Cerebellar cortex (tissue), 1 donor: Measurements from ENCODE around the gene ERCC5.

Experiments
- DNase-seq: peaks from one replicate; pipeline ENCODE4 v3.0.0-alpha.2; 2015; ENCODE audit warnings: low spot score

Gene ERCC5

DNA sequence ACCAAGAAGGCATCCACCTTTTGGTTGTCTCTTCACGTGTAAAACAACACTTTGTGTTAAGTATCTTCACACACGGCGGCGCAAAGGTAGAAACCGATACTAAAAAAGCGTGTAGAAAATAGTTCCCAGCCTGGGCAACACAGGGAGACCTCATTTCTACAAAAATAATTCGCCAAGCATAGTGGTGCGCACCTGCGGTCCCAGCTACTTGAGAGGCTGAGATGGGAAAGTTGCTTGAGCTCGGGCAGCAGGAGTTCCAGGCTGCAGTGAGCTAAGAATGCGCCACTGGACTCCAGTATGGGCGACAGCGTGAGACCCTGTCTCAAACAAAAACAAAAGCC is 573 bp upstream of the ERCC5 start:
- DNase-seq: no peak

DNA sequence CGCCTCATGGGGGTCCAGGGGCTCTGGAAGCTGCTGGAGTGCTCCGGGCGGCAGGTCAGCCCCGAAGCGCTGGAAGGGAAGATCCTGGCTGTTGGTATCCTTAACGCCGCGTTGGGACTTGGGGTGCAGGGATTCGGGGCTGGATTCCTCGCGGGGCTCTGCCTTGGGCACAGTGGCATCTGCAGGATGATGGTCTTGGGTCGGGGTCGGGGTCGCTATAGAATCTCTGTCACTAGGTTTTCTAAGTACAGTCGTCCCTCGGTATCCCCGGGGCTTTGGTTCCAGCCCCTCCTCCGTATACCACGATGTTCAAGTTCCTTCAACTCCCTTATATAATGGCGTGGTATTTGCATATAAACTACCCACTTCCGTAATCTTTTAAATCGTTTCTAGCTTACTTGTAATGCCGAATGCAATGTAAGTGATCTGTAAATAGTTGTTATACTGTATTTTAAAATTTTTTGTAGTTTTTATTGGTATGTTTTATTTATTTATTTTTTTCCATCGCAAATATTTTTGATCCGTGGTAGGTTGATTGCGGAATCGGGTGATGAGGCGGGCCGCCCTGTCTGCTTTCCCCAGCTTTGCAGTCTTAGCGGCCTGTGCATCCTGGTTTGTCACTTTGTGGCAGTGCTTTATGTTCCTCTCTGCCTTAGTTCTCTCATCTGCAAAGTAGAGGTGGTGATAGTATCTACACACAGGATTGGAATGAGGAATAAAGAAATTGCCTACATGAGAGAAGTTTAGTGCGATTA is 606 bp downstream of the ERCC5 start:
- DNase-seq: peak; percentile 47

DNA sequence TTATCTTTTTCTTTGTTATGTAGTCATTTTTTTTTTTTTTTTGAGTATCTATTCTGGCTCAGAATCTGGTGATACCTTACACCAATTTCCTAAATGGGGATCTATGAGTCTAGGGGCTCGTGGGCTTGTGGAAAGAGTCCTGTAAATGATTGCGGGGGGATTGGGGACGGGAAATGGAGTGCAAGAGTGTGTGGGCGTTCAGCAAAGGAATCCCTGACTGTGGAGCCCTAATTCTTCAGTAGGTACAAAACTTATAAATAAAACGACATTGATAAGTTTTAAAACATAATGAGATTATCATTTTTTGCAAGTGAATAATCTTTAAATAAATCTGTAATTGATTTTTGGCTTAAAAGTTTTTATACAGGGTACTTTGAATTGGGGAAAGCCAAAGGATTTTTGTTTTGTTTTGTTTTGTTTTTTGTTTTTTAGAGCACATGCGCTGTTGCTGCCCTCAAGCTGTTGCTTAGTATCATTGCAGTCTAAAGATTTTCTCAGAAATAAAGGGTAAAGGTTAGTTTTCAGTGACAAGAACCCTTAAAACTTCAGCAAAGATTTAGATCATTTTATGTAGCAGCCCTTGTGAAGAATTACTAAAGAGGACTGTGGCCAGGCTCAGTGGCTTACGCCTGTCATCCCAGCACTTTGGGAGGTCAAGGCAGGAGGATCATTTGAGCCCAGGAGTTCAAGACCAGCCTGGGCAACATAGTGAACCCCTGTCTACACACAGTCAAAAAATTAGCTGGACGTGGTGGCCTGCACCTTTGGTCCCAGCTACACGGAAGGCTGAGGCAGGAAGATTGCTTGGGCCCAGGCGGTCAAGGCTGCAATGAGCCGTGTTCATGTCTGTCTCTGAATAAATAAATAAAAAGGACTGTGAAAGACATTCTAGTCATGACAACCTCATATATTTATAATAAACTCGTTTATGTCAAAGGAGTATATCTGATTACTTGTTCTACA is 1.7 kb downstream of the ERCC5 start:
- DNase-seq: peak; percentile 64

DNA sequence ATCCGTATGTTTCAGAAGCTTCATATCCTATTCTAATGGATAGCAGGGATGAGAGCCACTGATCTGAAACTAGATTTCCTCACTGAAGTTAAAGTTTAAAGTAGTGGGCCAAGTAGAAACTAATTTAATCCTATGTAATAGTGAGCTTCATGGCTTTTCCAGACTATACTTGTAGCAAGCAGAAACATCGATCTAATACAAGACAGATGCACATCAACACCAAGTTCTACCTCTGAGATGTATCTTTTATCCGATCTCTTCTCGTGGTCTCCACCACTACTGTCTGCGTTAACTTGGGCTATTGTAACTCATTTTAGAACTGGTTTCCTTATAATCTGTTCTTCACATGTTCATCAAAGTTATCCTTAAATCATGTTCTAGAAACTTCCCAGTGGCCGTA is 3.1 kb downstream of the ERCC5 start:
- DNase-seq: no peak

DNA sequence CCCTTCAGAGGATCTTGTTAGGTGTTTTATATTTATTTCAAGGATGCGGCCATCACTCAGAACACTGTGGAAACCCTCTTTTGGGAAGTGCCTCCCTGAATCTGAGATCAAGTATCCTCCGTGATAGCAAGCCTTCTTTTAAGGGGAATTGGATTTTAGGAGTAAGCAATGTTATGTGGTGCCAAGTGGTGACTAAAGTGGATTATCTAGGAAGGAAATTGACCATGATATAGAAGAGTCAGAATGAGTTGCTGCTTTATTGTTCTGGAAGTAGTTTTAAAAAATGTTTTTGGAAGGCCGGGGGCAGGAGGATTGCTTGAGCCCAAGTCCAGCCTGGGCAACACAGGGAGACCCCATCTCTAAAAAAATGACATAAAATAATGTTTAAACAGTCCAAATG is 6.7 kb downstream of the ERCC5 start:
- no peak for DNase-seq

DNA sequence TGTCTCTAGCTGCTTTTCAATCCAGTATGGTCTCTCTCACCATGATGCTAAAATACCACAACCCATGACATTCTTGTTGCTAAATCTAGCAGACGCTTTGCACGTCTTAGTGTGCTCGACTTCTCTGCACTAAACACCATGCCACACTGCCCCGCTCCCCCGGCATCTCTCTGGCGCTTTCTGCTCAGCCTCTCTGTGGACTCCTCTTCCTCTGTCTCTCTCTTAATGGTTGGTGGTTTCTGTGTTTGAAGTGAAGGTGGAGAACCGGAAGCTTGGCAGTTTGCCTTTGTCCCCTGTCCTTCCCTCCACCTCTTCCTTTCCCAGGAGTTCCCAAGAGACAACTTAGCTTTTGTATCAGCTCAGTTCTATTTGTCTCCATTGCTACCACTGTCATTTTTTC is 8.8 kb downstream of the ERCC5 start:
- no peak for DNase-seq

DNA sequence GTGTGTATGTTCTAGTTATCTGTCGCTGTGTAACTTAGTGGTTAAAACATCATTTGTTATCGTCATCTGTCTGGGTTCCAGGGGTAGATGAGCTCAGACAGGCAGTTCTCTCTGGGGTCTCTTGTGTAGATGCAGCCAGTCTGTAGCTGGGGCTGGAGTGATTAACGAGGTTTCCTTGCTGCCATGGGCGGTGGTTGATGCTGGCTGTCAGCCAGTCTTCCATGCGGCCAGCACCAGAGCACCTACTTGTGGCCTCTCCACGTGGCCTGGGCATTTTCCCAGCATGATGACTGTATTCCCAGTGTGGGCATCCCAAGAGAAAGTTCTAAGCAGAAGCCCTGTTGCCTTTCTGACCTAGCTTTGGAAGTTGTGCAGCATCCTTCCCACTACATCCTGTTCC is 10.7 kb downstream of the ERCC5 start:
- DNase-seq: no peak

DNA sequence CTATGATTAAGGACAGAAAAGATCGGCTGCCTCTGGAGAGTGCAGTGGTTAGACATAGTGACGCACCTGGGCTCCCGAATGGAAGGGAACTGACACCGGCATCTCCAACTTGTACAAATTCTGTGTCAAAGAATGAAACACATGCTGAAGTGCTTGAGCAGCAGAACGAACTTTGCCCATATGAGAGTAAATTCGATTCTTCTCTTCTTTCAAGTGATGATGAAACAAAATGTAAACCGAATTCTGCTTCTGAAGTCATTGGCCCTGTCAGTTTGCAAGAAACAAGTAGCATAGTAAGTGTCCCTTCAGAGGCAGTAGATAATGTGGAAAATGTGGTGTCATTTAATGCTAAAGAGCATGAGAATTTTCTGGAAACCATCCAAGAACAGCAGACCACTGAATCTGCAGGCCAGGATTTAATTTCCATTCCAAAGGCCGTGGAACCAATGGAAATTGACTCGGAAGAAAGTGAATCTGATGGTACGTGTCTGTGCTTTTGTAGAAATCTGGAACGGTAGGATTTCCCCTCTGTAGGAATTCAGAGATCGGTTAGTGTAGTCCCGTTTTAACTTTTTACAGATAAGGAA is 16.9 kb downstream of the ERCC5 start:
- DNase-seq: no peak

DNA sequence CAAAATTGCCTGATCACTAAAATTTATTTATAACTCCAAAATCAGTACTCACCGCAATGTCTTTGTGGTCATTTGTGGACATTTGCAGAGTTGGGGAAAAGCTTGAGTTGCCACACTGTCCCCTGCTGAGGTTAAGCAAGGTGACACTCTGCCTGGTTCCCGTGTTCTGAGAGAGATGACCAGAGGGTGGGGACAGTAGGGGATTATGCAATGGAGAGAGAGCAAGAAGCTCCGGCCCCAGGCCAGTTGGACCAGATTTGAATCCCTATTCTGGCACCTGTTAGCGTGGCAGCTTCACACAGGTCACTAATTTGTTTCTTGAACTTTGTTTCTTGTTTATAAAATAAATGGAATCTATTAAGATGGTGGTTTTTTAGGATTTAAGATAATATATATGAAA is 17.8 kb downstream of the ERCC5 start:
- DNase-seq: peak; percentile 72

DNA sequence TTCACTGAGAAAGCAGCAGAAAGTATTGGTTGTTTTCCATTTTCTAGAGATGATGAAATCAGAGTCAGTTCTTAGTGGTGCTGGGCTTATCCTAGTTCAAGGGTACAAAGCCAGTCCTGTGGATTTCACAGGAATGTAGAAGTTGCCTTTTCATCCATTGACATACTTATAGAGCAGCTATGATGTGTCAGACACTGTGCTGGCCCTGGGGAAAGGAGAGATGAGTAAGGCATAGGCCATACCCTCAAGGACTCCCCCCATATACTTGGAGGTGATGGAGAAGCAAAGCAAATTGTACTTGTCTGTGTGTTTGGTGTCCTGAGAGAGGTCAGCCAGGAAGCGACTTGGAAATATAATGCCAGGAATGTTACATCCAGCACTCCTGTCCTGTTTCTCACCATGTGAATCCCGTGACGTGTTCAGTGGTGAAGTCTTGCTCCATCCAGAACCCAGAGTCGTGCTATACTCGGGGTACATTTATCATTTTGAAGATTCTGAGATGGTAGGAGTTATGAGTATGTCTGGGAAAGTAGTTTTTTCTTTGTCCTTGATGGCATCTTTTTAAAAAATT is 22.6 kb downstream of the ERCC5 start:
- no peak for DNase-seq

DNA sequence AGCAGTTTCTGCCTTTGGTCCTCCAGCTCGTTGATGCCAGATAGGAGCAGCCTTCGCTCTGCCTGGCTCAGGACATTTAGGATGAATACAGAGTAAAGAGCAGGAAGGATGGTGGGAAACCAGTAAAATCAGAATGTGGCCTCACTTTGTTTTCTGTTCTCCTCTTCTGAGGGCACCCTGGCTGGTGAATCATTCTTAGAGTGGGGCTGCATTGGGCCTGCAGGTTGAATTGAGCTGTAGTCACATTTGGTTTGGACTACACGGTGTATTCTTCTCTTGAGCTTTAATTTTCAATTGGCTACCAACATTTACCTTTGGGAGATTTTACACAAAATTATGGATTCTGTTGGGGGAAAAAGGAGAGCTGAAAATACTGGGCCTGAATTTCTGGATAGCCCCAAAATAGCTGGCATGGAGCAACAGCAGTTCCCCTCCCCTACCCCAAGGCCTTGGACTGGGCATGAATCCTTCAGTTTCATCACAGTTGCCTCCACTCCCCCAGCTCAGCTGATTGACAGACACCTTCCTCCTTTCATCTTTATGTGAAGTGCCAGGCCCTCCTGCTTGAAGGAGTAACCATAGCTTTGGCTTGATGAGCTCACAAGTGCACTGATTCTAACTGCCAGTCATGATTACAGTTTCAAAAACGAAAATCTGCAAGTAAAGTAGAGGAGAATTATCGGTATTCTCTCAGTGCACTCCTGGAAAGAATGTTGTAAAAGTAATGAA is 24.3 kb downstream of the ERCC5 start:
- DNase-seq: no peak

DNA sequence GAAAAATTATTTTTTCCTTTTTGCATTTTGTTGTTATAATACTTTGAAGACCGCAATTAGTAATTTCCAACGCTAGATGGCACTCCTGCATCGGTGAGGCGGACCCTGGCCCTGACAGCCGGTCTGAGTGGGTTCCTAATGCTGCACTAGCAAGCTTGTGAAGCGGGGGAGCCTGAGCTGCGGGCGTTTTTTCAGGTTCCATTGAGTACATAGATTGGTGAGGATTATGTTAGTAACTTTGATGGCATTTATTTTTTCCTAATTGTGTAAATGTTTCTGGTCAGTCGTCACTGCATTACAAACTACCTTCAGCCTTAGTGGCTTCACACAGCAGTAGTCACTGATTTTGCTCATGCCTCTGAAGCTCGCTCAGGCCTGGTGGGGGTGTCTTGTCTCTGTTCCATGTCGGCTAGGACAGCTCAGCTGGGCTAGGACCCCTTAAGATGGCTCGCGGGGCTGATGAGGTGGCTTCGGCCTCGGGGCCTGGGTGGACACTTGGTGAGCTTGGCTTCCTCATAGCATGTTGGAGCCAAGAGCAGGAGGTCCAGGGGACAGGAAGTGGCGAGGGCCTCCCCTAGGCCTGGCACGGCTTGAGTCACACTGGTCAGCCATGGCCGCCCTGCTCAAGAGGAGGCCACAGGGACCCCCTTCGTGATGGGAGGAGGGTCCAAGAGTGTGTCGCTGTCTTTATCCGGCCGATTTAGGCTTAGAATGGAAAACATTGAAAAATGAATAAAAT is 25.0 kb downstream of the ERCC5 start:
- DNase-seq: peak; percentile 90

DNA sequence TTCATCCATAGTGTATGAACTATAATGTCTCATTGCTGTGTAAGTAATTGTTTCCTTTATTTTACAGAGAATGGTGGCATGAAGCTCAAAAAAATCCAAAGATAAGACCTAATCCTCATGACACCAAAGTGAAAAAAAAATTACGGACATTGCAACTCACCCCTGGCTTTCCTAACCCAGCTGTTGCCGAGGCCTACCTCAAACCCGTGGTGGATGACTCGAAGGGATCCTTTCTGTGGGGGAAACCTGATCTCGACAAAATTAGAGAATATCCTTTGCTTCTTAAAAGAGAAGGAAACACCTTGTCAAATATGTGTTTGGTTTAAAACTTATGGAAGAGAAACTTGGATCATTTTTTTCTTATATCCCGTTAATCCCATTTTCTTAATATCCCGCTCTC is 26.3 kb downstream of the ERCC5 start:
- DNase-seq: no peak

DNA sequence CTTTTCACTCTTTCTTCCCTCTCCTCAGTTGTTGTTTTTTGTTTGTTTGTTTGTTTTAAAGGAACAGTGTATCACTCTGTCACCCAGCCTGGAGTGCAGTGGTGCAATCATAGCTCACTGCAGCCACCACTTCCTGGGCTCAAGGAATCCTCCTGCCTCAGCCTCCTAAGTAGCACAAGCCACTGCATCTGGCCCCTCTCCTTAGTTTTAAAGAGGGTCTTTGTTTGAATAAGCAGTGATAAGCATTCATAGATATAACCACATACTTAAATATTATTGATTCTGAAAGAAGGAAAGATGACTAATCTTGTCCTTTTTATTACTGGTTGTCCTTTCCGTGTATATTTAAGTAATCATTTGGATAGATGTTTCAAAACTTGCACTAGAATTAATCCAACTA is 26.7 kb downstream of the ERCC5 start:
- no peak for DNase-seq

DNA sequence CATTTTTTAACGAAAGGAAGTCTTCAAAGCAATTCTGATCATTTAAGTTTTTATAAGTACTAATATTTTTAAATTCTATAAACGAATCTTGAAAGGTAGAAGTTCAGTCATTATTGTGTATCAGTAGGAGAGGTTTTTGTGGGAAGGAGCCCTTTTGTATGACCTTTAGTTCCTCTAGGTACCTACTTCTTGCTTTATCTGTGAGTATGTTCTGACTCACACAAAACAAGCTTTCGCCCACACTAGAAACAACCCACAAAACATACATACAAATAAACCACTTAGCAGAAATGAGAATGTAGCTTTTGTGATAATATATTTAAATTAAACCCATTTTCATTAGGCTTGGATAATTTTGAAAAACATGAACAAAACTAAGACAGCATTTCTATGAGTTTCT is 27.8 kb downstream of the ERCC5 start:
- DNase-seq: no peak

DNA sequence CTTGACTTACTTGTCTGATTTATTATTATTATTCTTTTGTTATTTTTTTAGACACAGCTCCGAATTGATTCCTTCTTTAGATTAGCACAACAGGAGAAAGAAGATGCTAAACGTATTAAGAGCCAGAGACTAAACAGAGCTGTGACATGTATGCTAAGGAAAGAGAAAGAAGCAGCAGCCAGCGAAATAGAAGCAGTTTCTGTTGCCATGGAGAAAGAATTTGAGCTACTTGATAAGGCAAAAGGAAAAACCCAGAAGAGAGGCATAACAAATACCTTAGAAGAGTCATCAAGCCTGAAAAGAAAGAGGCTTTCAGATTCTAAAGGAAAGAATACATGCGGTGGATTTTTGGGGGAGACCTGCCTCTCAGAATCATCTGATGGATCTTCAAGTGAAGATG is 29.4 kb downstream of the ERCC5 start:
- DNase-seq: no peak

DNA sequence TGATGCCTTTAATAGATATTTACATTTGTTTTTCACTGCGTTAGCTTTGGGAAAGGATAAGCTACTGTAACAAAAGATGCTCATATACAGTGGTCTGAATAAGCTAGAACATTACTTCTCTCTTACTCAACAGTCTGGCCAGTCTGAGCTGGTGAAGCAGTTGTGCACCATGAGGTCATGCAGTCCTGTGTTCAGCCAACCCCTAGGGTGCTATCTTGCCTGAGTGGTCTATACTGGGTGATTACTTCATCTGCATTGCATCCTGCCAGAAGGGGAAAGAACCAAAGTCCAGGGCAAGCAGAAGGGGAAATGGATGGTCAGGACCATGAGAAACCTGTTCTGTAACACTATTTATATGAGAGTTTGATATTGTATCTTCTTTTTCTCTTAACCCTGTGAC is 31.5 kb downstream of the ERCC5 start:
- DNase-seq: no peak

DNA sequence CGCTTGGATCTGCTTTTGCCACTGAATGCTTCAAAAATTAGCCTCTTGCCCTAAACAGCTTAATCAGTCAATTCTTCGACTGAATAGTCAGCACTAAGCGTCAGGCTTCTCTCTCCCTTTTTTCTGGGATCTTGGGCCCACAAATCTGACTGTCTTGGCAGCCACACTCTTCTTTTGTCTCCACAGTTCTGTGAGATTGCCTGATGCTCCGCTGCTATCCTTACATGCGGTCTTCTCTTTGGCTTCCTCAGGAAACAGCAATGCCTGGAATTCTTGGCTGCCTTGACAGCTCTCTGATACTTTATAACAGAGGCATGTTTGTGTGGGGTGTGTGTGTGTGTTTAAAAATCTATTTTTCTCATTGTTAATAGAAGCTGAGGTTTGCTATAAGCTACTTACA is 32.6 kb downstream of the ERCC5 start:
- DNase-seq: peak; percentile 31

DNA sequence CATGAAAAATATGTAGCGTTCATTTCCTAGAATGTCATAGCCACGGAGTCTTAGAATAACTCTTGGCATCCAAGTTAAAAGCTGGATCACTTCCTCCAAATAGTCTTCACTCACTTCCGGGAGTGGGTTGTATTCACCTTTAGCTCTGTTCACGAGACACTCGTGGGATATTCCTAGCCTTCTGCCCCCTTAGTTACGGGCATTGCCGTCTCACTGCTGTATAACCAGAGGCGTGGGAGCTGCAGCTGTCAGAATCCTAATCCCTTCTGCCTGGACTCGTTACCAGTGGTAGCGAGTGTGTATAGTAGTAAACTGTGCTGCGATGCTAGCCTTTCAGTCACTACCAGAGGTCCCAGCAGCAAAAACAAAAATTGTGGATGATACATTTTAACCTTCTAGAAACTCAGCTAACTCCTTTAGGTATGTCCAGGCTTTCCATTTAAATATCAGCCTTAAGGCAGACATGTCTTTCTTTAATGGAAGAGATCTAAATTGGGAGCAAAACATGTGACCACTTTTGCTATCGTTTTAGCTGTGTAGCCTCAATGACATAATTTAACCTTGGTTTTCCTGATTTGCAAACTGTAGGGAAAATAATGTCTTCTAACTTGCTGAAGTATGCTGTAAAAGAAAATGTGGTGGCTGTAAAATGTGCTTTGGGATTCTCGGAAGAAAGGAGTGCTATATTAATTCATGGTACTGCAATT is 34.1 kb downstream of the ERCC5 start:
- DNase-seq: no peak

DNA sequence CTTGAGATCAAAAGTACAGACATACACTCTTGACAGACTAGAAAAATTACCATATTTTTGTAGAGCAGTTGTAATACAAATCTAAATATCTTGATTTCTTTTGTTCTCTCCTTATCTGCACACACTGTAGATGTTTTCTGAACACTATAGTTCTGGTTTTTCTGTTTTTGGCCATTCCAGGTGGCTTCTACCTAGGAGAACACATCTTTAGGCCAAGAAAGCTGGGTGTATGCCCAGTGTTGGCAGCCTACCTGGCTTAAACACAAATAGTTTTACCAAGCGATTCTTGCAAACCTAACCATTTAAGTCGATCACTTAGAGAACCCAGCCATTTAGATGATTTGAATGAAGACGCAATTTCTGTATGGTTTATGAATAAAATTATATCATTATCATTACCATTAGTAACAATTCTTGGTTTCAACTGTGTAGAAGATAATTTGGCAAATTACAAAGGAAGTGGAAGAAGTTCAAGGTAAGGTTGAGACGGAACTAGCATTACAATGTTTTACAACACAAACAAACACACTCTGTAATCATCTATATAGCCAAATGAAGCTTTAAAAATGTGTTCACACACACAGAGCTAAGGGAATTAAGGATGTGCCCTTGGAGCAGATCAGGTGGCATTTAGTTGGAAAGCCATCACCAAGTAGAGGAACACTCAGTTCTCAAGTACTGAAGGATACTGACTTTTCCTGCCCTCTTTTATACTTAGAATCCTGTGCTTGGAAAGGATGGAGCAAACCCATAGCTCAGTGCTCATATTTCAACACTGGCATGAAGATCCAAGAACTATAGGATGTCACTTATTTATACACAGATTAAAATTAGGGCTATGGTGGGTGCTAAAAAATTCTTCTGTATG is 36.2 kb downstream of the ERCC5 start:
- DNase-seq: peak; percentile 96
